Endothelial cell of umbilical vein (primary cell): ENCODE data around the gene CXCL17. TPM values are rescaled to one million over a fixed set of nuclear protein-coding genes. Genes with fewer than 3 reads are reported as not detected.

Experiments
- BruUV-seq: library from RNA; stranded (reverse); fragments of 400-500 nt; replicated peaks from 2 replicates; lab custom pipeline; 2021; lab: Mats Ljungman, UMichigan
- CTCF ChIA-PET: fragments of 300-600, 350-600 bp; sonication (Branson Sonifier 250); formaldehyde crosslinking; loops from one replicate; lab custom pipeline; 2021; ENCODE audit warnings: antibody characterized with exemption, inconsistent platforms; lab: Charles Lee
- POLR2A ChIA-PET: fragments of 300-600, 350-600 bp; sonication (Branson Sonifier 250); formaldehyde crosslinking; loops from one replicate; lab custom pipeline; 2021; ENCODE audit warnings: antibody characterized with exemption, inconsistent platforms; lab: Charles Lee
- DNase-seq: peaks from one replicate; pipeline ENCODE4 v3.0.0-alpha.2; 2011; ENCODE audit warnings: low read depth, low spot score
- FAIRE-seq: peaks from 2 replicates; lab custom pipeline; 2011; peaks lifted over from hg19 to GRCh38; lab: Jason Lieb, UNC
- H2AFZ ChIP-seq: 2 replicates; pipeline ENCODE4 v1.6.0; 2012; ENCODE audit warnings: low read depth, low read length, control low read depth, inconsistent platforms
- H3K27ac ChIP-seq: 2 replicates; pipeline ENCODE4 v1.5.1; 2011; ENCODE audit warnings: low read depth, mild to moderate bottlenecking, control low read depth, low read length, moderate library complexity; ENCODE audit not compliant: insufficient read depth
- H3K27me3 ChIP-seq, 2 experiments: 2 replicates each; pipeline versions ENCODE4 v1.6.0 to v1.6.1; 2011; ENCODE audit warnings: low read length in 2 of 2, mixed read lengths in 1 of 2; ENCODE audit not compliant: control insufficient read depth in 2 of 2, insufficient read depth in 2 of 2
- H3K36me3 ChIP-seq, 2 experiments: 2 replicates in 1 of 2; 3 replicates in 1 of 2; pipeline ENCODE4 v1.5.1; 2011; ENCODE audit warnings: low read length in 2 of 2, mild to moderate bottlenecking in 1 of 2, moderate library complexity in 1 of 2; ENCODE audit not compliant: control insufficient read depth in 2 of 2, insufficient read depth in 2 of 2; ENCODE audit errors: extremely low read depth in 1 of 2
- H3K4me1 ChIP-seq: 3 replicates; pipeline ENCODE4 v1.5.1; 2011; ENCODE audit warnings: mild to moderate bottlenecking, low read length; ENCODE audit not compliant: control insufficient read depth, insufficient read depth; ENCODE audit errors: extremely low read depth
- H3K4me2 ChIP-seq: 2 replicates; pipeline ENCODE4 v1.6.1; 2011; ENCODE audit warnings: low read length, control low read depth, mixed read lengths; ENCODE audit not compliant: insufficient read depth
- H3K4me3 ChIP-seq, 3 experiments: fragments of 200-600 bp in 1 of 3; sonication (generic), shearing (Covaris generic) in 1 of 3; replicated peaks in 1 of 3; 2 replicates each; pipeline ENCODE4 v1.5.1; 2011 to 2016; ENCODE audit warnings: control low read depth in 3 of 3, low read length in 3 of 3, mild to moderate bottlenecking in 2 of 3, inconsistent platforms in 1 of 3, low read depth in 1 of 3, moderate library complexity in 1 of 3; ENCODE audit not compliant: insufficient read depth in 1 of 3
- H3K79me2 ChIP-seq: 2 replicates; pipeline ENCODE4 v1.6.0; 2012; ENCODE audit warnings: low read length, inconsistent platforms; ENCODE audit not compliant: control insufficient read depth, insufficient read depth
- H3K9ac ChIP-seq: replicated peaks from 2 replicates; pipeline ENCODE3; 2011; ENCODE audit warnings: low read length, control low read depth; ENCODE audit not compliant: insufficient read depth; ENCODE audit errors: extremely low read depth
- H3K9me1 ChIP-seq: replicated peaks from 3 replicates; pipeline ENCODE4 v1.6.0; 2011; ENCODE audit warnings: mild to moderate bottlenecking, low read length; ENCODE audit not compliant: control insufficient read depth, insufficient read depth; ENCODE audit errors: extremely low read depth
- H3K9me3 ChIP-seq: replicated peaks from 2 replicates; pipeline ENCODE4 v1.5.1; 2012; ENCODE audit warnings: low read length, inconsistent platforms; ENCODE audit not compliant: control insufficient read depth, insufficient read depth
- H4K20me1 ChIP-seq: replicated peaks from 2 replicates; pipeline ENCODE3; 2011; ENCODE audit warnings: mild to moderate bottlenecking, low read length; ENCODE audit not compliant: control insufficient read depth, insufficient read depth; ENCODE audit errors: extremely low read depth
- CTCF ChIP-seq, 2 donors: IDR thresholded peaks; 1 replicate in 1 of 2; 2 replicates in 1 of 2; pipeline ENCODE4 v1.5.1; 2011; ENCODE audit warnings: low read length in 2 of 2, mild to moderate bottlenecking in 2 of 2, moderate library complexity in 2 of 2, control low read depth in 1 of 2, inconsistent platforms in 1 of 2, low read depth in 1 of 2; ENCODE audit not compliant: insufficient read depth in 1 of 2; ENCODE audit errors: extremely low read depth in 1 of 2
- EZH2 ChIP-seq: IDR thresholded peaks from 2 replicates; pipeline ENCODE4 v1.6.1; 2012; ENCODE audit warnings: borderline replicate concordance, low read depth, mild to moderate bottlenecking, moderate library complexity, low read length, inconsistent platforms; ENCODE audit not compliant: severe bottlenecking
- FOS ChIP-seq: IDR thresholded peaks from 2 replicates; pipeline ENCODE4 v1.6.1; 2011; ENCODE audit warnings: mild to moderate bottlenecking, low read length, moderate library complexity, borderline replicate concordance; ENCODE audit not compliant: insufficient read depth
- GATA2 ChIP-seq: IDR thresholded peaks from 2 replicates; pipeline ENCODE4 v1.7.0; 2011; ENCODE audit warnings: low read depth, mild to moderate bottlenecking, moderate library complexity, mixed read lengths, low read length; ENCODE audit not compliant: insufficient read length, insufficient read depth
- JUN ChIP-seq: IDR thresholded peaks from 2 replicates; pipeline ENCODE4 v1.6.1; 2011; ENCODE audit warnings: borderline replicate concordance, low read depth; ENCODE audit not compliant: insufficient read length, insufficient read depth
- MAX ChIP-seq: IDR thresholded peaks from 2 replicates; pipeline ENCODE4 v1.6.1; 2011; ENCODE audit not compliant: insufficient read depth, insufficient read length
- POLR2A ChIP-seq: IDR thresholded peaks from 2 replicates; pipeline ENCODE4 v1.6.1; 2012; ENCODE audit warnings: low read depth, mild to moderate bottlenecking, control low read depth, low read length
- dilution Hi-C: fragments of 300-500 bp; cut with MboI; formaldehyde crosslinking; loops from one replicate; pipeline ENCODE4 v1.15.0; 2019; ENCODE audit warnings: low sequenced_read_pairs; ENCODE audit not compliant: extremely low pct_ligation_motif_present
- intact Hi-C: fragments of 100-400 bp; cut with micrococcal nuclease; formaldehyde crosslinking; loops from one replicate; pipeline ENCODE4 v1.10.0; 2022
- polyA plus RNA-seq, 4 experiments: library from polyadenylated mRNA; depleted of rRNA in 3 of 4; stranded (reverse) in 3 of 4; unstranded in 1 of 4; fragments of >200 nt; gene quantifications; 2 replicates each; pipeline versions ENCODE4 v1.2.1 to v1.2.3, GENCODE V29; 2011 to 2012; ENCODE audit warnings: missing spikeins in 1 of 4
- total RNA-seq: library from RNA; stranded (reverse); gene quantifications from 2 replicates; pipeline ENCODE4 v1.2.3, GENCODE V29; 2021

Gene CXCL17
- total and polyA plus RNA-seq, 2 donors (not counting 3 experiments of a cell fraction or from before 2014, with no cell fraction given): not detected

- H3K9ac ChIP-seq: no peak overlapping the region
- ChIA-PET POLR2A (no interaction called here), CTCF (interaction anchor here (1.2 to 2.9 kb wide), 4 partner anchors 16 to 109 kb away, joined by 3 to 18 read pairs (median 4); partner anchors contain the start of gene CEACAM1)
- H4K20me1 ChIP-seq: no peaks in the 10 kb centered on the region
- H3K9me3 ChIP-seq: no peaks in the 10 kb centered on the region
- H3K27ac ChIP-seq: no peak overlapping the region
- H3K4me2 ChIP-seq: no peak overlapping the region
- no peak for FAIRE-seq
- H3K36me3 ChIP-seq: no peaks in the 10 kb centered on the region
- no peaks in the 10 kb centered on the region for H3K79me2 ChIP-seq
- no peaks in the 10 kb centered on the region for H3K9me1 ChIP-seq
- dilution Hi-C loops (no loop called here), intact Hi-C loops (no loop called here)
- H3K4me1 ChIP-seq: peaks cover 29% of the 10 kb centered on the region
- no TSS peak for BruUV-seq
- no peak for TF ChIP-seq EZH2
- no peak for TF ChIP-seq JUN
- no peak for TF ChIP-seq FOS
- no peak for TF ChIP-seq CTCF (IDR thresholded peaks at IDR 0.05; ENCODE audit: extremely low read depth in 1 of 2, insufficient read depth in 1 of 2, low read depth in 1 of 2, low read length in 2 of 2)
- TF ChIP-seq MAX: no peak
- TF ChIP-seq GATA2: no peak
- no peak for TF ChIP-seq POLR2A
- no peaks in the 10 kb centered on the region for H3K27me3 ChIP-seq
- DNase-seq: no peak
- no peak overlapping the region for H2AFZ ChIP-seq
- no peak overlapping the region for H3K4me3 ChIP-seq
These were observed 23.4 kb downstream of the CXCL17 start for GRCh38 chr19:42419309-42419708.
